Measurements from ENCODE around the gene SLC22A12. TPM values are rescaled to one million over a fixed set of nuclear protein-coding genes. Genes with fewer than 3 reads are reported as not detected.

SLC22A12 gene
- total and polyA plus RNA-seq, 2 of the 8 experiments (the other 6 are each of a cell fraction or from before 2014, with no cell fraction given) = not detected

DNA sequence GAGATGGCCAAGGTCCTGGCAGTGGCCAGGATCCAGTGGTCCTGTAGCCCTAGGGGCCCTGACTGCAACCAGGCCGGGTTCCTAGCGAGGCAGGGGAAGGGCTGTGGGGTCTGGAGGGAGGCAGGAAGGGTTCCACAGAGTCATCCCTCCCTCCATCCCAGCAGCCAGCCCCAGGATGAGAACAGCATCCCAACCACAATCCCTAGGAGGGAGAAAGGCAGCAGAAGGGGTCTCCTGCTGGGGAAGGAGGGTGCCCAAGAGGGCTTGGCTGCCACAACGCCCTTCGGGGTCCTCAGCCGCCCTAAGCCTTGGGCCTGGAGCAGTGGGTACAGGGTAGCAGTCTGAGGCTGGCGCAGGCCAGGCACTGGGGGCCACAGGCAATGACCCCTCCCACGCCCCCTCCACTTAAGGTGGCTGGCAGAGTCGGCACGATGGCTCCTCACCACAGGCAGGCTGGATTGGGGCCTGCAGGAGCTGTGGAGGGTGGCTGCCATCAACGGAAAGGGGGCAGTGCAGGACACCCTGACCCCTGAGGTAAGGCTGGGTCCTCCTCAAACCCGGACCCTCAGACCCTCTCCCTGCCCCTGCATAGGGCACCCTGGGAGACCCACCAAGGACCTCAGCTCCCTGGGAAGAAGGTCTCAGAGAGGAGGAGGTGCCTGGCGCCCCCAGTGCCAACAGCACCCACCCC lies 7.2 kb downstream of the SLC22A12 start:
- CTCF ChIA-PET (ENCODE audit: partially characterized antibody) = interaction anchor here (0.9 to 1.9 kb wide), 4 partner anchors 23 to 95 kb away, joined by 3 to 7 read pairs (median 3); no protein-coding TSS in a partner anchor
- no peak overlapping the region for H2BK120ac ChIP-seq (replicated peaks; ENCODE audit: low read depth, low read length)
- no peak for TF ChIP-seq NRF1 (IDR thresholded peaks at IDR 0.05; ENCODE audit: low read depth, low read length)
- no peak for TF ChIP-seq CTBP2 (IDR thresholded peaks at IDR 0.05; ENCODE audit: borderline replicate concordance, insufficient read depth, insufficient read length, low read length)

More for the DNA sequence above, 7.2 kb downstream of the SLC22A12 start:
- Histone ChIP-seq H2AFZ (ENCODE audit: low read length) (no peak overlapping the region), H2BK5ac (ENCODE audit: low read depth, low read length) (no peak overlapping the region), H3K79me2 (ENCODE audit: control insufficient read depth in 1 of 2, insufficient read depth in 2 of 2, low read length in 2 of 2) (no peaks in the 10 kb centered on the region), H4K8ac (ENCODE audit: extremely low read depth, insufficient read depth, low read length) (no peak overlapping the region), H3K9me3 (ENCODE audit: insufficient read depth in 2 of 2, low read depth in 1 of 2, low read length in 1 of 2) (peaks cover 0 to 4% of the 10 kb centered on the region in 2 experiments; a peak in 2 of 4 replicates), H3K27me3 (replicated peaks in 1 of 4; ENCODE audit: control insufficient read depth in 3 of 4, extremely low read depth in 1 of 4, insufficient read depth in 3 of 4, low read length in 3 of 4) (peaks cover 0 to 3% (median 1%) of the 10 kb centered on the region in 4 experiments; a peak in 3 of 7 replicates), H3K4ac (replicated peaks; ENCODE audit: insufficient read length, low read depth, low read length) (no peak overlapping the region), H3K79me1 (ENCODE audit: low read depth, low read length) (no peaks in the 10 kb centered on the region), H2BK12ac (ENCODE audit: low read depth, low read length) (no peak overlapping the region), H4K5ac (ENCODE audit: insufficient read length, low read depth, low read length) (no peak overlapping the region), H2AK5ac (ENCODE audit: low read depth, low read length) (no peak overlapping the region), H3K4me3 (ENCODE audit: extremely low read depth in 1 of 4, insufficient read depth in 2 of 4, low read depth in 3 of 4, low read length in 4 of 4) (no peak overlapping the region), H3K36me3 (ENCODE audit: control insufficient read depth in 2 of 4, insufficient read depth in 4 of 4, low read length in 3 of 4) (no peaks in the 10 kb centered on the region), H2BK15ac (ENCODE audit: low read length) (no peak overlapping the region), H3K27ac (ENCODE audit: low read depth, low read length) (no peak overlapping the region), H4K91ac (replicated peaks; ENCODE audit: insufficient read length, low read length) (no peak overlapping the region), H3K4me1 (replicated peaks in 1 of 4; ENCODE audit: control insufficient read depth in 3 of 4, insufficient read depth in 4 of 4, low read length in 3 of 4) (no peaks in the 10 kb centered on the region), H4K20me1 (replicated peaks in 1 of 2; ENCODE audit: control insufficient read depth in 1 of 2, insufficient read depth in 2 of 2, low read length in 2 of 2) (peaks cover 0 to 11% of the 10 kb centered on the region in 2 experiments), H3K14ac (ENCODE audit: insufficient read length) (no peak overlapping the region), H3K18ac (ENCODE audit: extremely low read depth, low read length) (no peak overlapping the region), H3K4me2 (ENCODE audit: insufficient read depth in 1 of 2, low read depth in 2 of 2, low read length in 2 of 2) (no peak overlapping the region), H3K23ac (ENCODE audit: insufficient read length) (no peak overlapping the region), H3K56ac (replicated peaks; ENCODE audit: insufficient read length, low read depth, low read length) (no peak overlapping the region), H3K9ac (replicated peaks in 1 of 4; ENCODE audit: extremely low read depth in 1 of 4, low read depth in 3 of 4, low read length in 3 of 4) (no peak overlapping the region), H3K23me2 (ENCODE audit: low read depth, low read length) (peaks cover 21% of the 10 kb centered on the region; the same call in 1 of the 2 replicates), H2BK20ac (ENCODE audit: low read length) (no peak overlapping the region)
- POLR2A ChIA-PET (ENCODE audit: partially characterized antibody) = no interaction called here
- FAIRE-seq = no peak
- 82% methylated on average over 11 of the region's 12 CpGs; no CpG with 5 or more reads in 1 of the 2 experiments for WGBS, 2 experiments (ENCODE audit: extremely low coverage in 1 of 2, insufficient coverage in 1 of 2, insufficient read length in 1 of 2, insufficient replicate concordance in 2 of 2, low coverage in 1 of 2, low lambda C conversion rate in 2 of 2, missing lambda C conversion rate in 1 of 2)
- no peak for DNase-seq (ENCODE audit: low read depth in 1 of 2, low spot score in 2 of 2)

Data from H1 (cell line).